WTC11 (cell line): ENCODE results near the gene ANKRD17. TPM values are rescaled to one million over a fixed set of nuclear protein-coding genes. Genes with fewer than 3 reads are reported as not detected.

ENCODE experiments used
- ATAC-seq: fragments of 200-7000 bp; cut with Tn5 transposase; 2 replicates; pipeline ENCODE4 v1.10.0; 2021; ENCODE audit warnings: mild to moderate bottlenecking, moderate library complexity
- CTCF ChIA-PET: fragments of 300-600 bp; sonication (Branson Sonifier 250); formaldehyde crosslinking; loops from one replicate; lab custom pipeline; 2021; ENCODE audit warnings: antibody characterized with exemption; lab: Charles Lee
- POLR2A ChIA-PET: fragments of 350-600 bp; sonication (Branson Sonifier 250); formaldehyde crosslinking; loops from one replicate; lab custom pipeline; 2021; ENCODE audit warnings: antibody characterized with exemption; lab: Charles Lee
- DNase-seq: peaks from one replicate; pipeline ENCODE4 v3.0.0; 2021; ENCODE audit warnings: low spot score
- H3K27ac Mint-ChIP-seq: 2 replicates; pipeline ENCODE4 v1.8.0; 2021; ENCODE audit warnings: mixed read lengths
- H3K27me3 Mint-ChIP-seq: 2 replicates; pipeline ENCODE4 v1.8.0; 2021; ENCODE audit warnings: low read depth, mild to moderate bottlenecking, moderate library complexity, mixed read lengths
- H3K36me3 Mint-ChIP-seq: 2 replicates; pipeline ENCODE4 v1.8.0; 2021; ENCODE audit warnings: mixed read lengths
- H3K4me1 Mint-ChIP-seq: 2 replicates; pipeline ENCODE4 v1.8.0; 2022; ENCODE audit warnings: mixed read lengths
- H3K4me3 Mint-ChIP-seq: 2 replicates; pipeline ENCODE4 v1.8.0; 2021; ENCODE audit warnings: mild to moderate bottlenecking, moderate library complexity, mixed read lengths
- H3K9me3 Mint-ChIP-seq: 2 replicates; pipeline ENCODE4 v1.8.0; 2021; ENCODE audit warnings: mixed read lengths
- CDX4 ChIP-seq: fragments of 250-450 bp; sonication (Bioruptor Pico); IDR thresholded peaks from 2 replicates; pipeline ENCODE4 v1.9.0; 2021; ENCODE audit warnings: moderate library complexity, mild to moderate bottlenecking, inconsistent platforms, borderline replicate concordance
- FOXP4 ChIP-seq: sonication (generic); formaldehyde crosslinking; IDR thresholded peaks from 2 replicates; pipeline ENCODE4 v1.8.0; 2022; ENCODE audit warnings: mild to moderate bottlenecking, missing genetic modification reagents
- GRHL2 ChIP-seq: fragments of 250-450 bp; sonication (Bioruptor Pico); IDR thresholded peaks from 2 replicates; pipeline ENCODE4 v1.8.0; 2022; ENCODE audit warnings: mild to moderate bottlenecking, moderate library complexity; ENCODE audit not compliant: insufficient replicate concordance, severe bottlenecking
- HMGA2 ChIP-seq: fragments of 250-450 bp; sonication (Bioruptor Pico); IDR thresholded peaks from 2 replicates; pipeline ENCODE4 v1.4.0; 2021; ENCODE audit warnings: mild to moderate bottlenecking, moderate library complexity
- KAT7 ChIP-seq: sonication (generic); formaldehyde crosslinking; IDR thresholded peaks from 2 replicates; pipeline ENCODE4 v1.8.1; 2023; ENCODE audit warnings: missing genetic modification reagents, mild to moderate bottlenecking, borderline replicate concordance
- NR1H2 ChIP-seq: sonication (generic); formaldehyde crosslinking; IDR thresholded peaks from 2 replicates; pipeline ENCODE4 v1.9.0; 2021; ENCODE audit warnings: mild to moderate bottlenecking, moderate library complexity, missing genetic modification reagents
- PRRX2 ChIP-seq: fragments of 250-450 bp; sonication (Bioruptor Pico); IDR thresholded peaks from 2 replicates; pipeline ENCODE4 v1.8.0; 2021; ENCODE audit warnings: mild to moderate bottlenecking
- SMAD3 ChIP-seq: sonication (generic); formaldehyde crosslinking; IDR thresholded peaks from 2 replicates; pipeline ENCODE4 v1.8.0; 2022; ENCODE audit warnings: missing genetic modification reagents, mild to moderate bottlenecking, borderline replicate concordance
- ZNF317 ChIP-seq: sonication (generic); formaldehyde crosslinking; IDR thresholded peaks from 2 replicates; pipeline ENCODE4 v1.8.1; 2023; ENCODE audit warnings: low read depth, mild to moderate bottlenecking, moderate library complexity, missing genetic modification reagents, borderline replicate concordance
- ZNF396 ChIP-seq: fragments of 250-450 bp; sonication (Bioruptor Pico); IDR thresholded peaks from 2 replicates; pipeline ENCODE4 v1.8.0; 2021; ENCODE audit warnings: mild to moderate bottlenecking, moderate library complexity, borderline replicate concordance
- total RNA-seq: library from RNA; stranded (reverse); gene quantifications from 3 replicates; pipeline ENCODE4 v1.2.3, GENCODE V29; 2021
- TF ChIP-seq, protein P1 (sequence below): sonication (generic); formaldehyde crosslinking; IDR thresholded peaks from 2 replicates; pipeline ENCODE4 v1.8.1; 2023; ENCODE audit warnings: mild to moderate bottlenecking, missing genetic modification reagents
- TF ChIP-seq, protein P2 (sequence below): fragments of 250-450 bp; sonication (Bioruptor Pico); IDR thresholded peaks from 2 replicates; pipeline ENCODE4 v1.9.0; 2021; ENCODE audit warnings: mild to moderate bottlenecking
- TF ChIP-seq, protein P3 (sequence below): sonication (generic); formaldehyde crosslinking; IDR thresholded peaks from 2 replicates; pipeline ENCODE4 v1.8.0; 2023; ENCODE audit warnings: missing genetic modification reagents, mild to moderate bottlenecking, borderline replicate concordance

Gene ANKRD17
- total RNA-seq, 1 experiment from 2014 or later: 76.0 TPM

GRCh38 chr4:73211968-73212367 lies 46.6 kb downstream of the ANKRD17 start (continued):
- TF ChIP-seq, protein P1, sequence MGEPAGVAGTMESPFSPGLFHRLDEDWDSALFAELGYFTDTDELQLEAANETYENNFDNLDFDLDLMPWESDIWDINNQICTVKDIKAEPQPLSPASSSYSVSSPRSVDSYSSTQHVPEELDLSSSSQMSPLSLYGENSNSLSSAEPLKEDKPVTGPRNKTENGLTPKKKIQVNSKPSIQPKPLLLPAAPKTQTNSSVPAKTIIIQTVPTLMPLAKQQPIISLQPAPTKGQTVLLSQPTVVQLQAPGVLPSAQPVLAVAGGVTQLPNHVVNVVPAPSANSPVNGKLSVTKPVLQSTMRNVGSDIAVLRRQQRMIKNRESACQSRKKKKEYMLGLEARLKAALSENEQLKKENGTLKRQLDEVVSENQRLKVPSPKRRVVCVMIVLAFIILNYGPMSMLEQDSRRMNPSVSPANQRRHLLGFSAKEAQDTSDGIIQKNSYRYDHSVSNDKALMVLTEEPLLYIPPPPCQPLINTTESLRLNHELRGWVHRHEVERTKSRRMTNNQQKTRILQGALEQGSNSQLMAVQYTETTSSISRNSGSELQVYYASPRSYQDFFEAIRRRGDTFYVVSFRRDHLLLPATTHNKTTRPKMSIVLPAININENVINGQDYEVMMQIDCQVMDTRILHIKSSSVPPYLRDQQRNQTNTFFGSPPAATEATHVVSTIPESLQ (CRISPR knock-in tag): no peak
- TF ChIP-seq, protein P2, sequence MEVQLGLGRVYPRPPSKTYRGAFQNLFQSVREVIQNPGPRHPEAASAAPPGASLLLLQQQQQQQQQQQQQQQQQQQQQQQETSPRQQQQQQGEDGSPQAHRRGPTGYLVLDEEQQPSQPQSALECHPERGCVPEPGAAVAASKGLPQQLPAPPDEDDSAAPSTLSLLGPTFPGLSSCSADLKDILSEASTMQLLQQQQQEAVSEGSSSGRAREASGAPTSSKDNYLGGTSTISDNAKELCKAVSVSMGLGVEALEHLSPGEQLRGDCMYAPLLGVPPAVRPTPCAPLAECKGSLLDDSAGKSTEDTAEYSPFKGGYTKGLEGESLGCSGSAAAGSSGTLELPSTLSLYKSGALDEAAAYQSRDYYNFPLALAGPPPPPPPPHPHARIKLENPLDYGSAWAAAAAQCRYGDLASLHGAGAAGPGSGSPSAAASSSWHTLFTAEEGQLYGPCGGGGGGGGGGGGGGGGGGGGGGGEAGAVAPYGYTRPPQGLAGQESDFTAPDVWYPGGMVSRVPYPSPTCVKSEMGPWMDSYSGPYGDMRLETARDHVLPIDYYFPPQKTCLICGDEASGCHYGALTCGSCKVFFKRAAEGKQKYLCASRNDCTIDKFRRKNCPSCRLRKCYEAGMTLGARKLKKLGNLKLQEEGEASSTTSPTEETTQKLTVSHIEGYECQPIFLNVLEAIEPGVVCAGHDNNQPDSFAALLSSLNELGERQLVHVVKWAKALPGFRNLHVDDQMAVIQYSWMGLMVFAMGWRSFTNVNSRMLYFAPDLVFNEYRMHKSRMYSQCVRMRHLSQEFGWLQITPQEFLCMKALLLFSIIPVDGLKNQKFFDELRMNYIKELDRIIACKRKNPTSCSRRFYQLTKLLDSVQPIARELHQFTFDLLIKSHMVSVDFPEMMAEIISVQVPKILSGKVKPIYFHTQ (CRISPR knock-in tag): no peak

- Mint-ChIP-seq H3K27me3 (no peaks in the 10 kb centered on the region), H3K4me1 (peaks cover 13% of the 10 kb centered on the region), H3K9me3 (peaks cover 3% of the 10 kb centered on the region; the same call in 1 of the 2 replicates), H3K36me3 (0 out of 2 replicates have a peak, but pooled peaks cover 6% of the 10 kb centered on the region), H3K4me3 (no peak overlapping the region), H3K27ac (no peak overlapping the region)
- no peak for DNase-seq
- ATAC-seq: no peak
- CTCF ChIA-PET: interaction anchor here (0.9 kb wide), 1 partner anchor 170 kb away, joined by 4 read pairs; no protein-coding TSS in a partner anchor
- POLR2A ChIA-PET: no interaction called here
- TF ChIP-seq HMGA2 (CRISPR knock-in tag): no peak
- TF ChIP-seq FOXP4 (CRISPR knock-in tag): no peak
- TF ChIP-seq ZNF396 (CRISPR knock-in tag): no peak
- no peak for TF ChIP-seq CDX4 (CRISPR knock-in tag)
- TF ChIP-seq, protein P3, sequence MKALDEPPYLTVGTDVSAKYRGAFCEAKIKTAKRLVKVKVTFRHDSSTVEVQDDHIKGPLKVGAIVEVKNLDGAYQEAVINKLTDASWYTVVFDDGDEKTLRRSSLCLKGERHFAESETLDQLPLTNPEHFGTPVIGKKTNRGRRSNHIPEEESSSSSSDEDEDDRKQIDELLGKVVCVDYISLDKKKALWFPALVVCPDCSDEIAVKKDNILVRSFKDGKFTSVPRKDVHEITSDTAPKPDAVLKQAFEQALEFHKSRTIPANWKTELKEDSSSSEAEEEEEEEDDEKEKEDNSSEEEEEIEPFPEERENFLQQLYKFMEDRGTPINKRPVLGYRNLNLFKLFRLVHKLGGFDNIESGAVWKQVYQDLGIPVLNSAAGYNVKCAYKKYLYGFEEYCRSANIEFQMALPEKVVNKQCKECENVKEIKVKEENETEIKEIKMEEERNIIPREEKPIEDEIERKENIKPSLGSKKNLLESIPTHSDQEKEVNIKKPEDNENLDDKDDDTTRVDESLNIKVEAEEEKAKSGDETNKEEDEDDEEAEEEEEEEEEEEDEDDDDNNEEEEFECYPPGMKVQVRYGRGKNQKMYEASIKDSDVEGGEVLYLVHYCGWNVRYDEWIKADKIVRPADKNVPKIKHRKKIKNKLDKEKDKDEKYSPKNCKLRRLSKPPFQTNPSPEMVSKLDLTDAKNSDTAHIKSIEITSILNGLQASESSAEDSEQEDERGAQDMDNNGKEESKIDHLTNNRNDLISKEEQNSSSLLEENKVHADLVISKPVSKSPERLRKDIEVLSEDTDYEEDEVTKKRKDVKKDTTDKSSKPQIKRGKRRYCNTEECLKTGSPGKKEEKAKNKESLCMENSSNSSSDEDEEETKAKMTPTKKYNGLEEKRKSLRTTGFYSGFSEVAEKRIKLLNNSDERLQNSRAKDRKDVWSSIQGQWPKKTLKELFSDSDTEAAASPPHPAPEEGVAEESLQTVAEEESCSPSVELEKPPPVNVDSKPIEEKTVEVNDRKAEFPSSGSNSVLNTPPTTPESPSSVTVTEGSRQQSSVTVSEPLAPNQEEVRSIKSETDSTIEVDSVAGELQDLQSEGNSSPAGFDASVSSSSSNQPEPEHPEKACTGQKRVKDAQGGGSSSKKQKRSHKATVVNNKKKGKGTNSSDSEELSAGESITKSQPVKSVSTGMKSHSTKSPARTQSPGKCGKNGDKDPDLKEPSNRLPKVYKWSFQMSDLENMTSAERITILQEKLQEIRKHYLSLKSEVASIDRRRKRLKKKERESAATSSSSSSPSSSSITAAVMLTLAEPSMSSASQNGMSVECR: no peak
- TF ChIP-seq SMAD3 (CRISPR knock-in tag): no peak
- no peak for TF ChIP-seq PRRX2 (CRISPR knock-in tag)
- TF ChIP-seq ZNF317 (CRISPR knock-in tag): no peak
- TF ChIP-seq GRHL2 (CRISPR knock-in tag): no peak
- no peak for TF ChIP-seq KAT7 (CRISPR knock-in tag)
- no peak for TF ChIP-seq NR1H2 (CRISPR knock-in tag)
Measured at GRCh38 chr4:73208376-73208775, 50.2 kb downstream of the ANKRD17 start.
